Activated CD8-positive, alpha-beta memory T cell treated with anti-CD3 and anti-CD28 coated beads for 36 hours (primary cell): Measurements from ENCODE around the gene SP6. TPM values are rescaled to one million over a fixed set of nuclear protein-coding genes. Genes with fewer than 3 reads are reported as not detected.

ENCODE experiments used
- CTCF ChIA-PET: fragments of 350-600 bp; sonication (Branson Sonifier 250); formaldehyde crosslinking; loops from one replicate; lab custom pipeline; 2021; ENCODE audit warnings: antibody characterized with exemption; lab: Charles Lee
- POLR2A ChIA-PET: fragments of 350-600 bp; sonication (Branson Sonifier 250); formaldehyde crosslinking; loops from one replicate; lab custom pipeline; 2021; ENCODE audit warnings: antibody characterized with exemption; lab: Charles Lee
- total RNA-seq, 2 experiments: library from RNA; stranded (reverse); gene quantifications; one replicate each; pipeline ENCODE4 v1.2.3, GENCODE V29; 2021

The SP6 gene
- total RNA-seq, 2 experiments from 2014 or later: 0.08 TPM; not detected in 1

- ChIA-PET POLR2A (interaction anchor here (0.8 to 1.9 kb wide), 2 partner anchors 8 to 66 kb away, joined by 4 to 8 read pairs; partner anchors contain the start of genes OSBPL7 and SP2), CTCF (interaction anchor here (0.6 kb wide), 1 partner anchor 141 kb away, joined by 3 read pairs; the partner anchor contains the start of gene CDK5RAP3)
These were observed 21.1 kb downstream of the SP6 start for GRCh38 chr17:47829870-47830269.

GRCh38 chr17:47823519-47823918 is 27.4 kb downstream of the SP6 start:
- ChIA-PET CTCF (no interaction called here), POLR2A (no interaction called here)

GRCh38 chr17:47822785-47823184 is 28.2 kb downstream of the SP6 start:
- POLR2A ChIA-PET: no interaction called here
- CTCF ChIA-PET: interaction anchor here (0.8 to 2.6 kb wide), 4 partner anchors 13 to 557 kb away, joined by 3 to 11 read pairs (median 3); partner anchors contain the start of gene CDK5RAP3

- ChIA-PET CTCF (interaction anchor here (0.7 to 2.6 kb wide), 8 partner anchors 9 to 149 kb away, joined by 3 to 11 read pairs (median 3); partner anchors contain the start of genes CDK5RAP3, LRRC46, MRPL10 and SP2), POLR2A (interaction anchor here (0.5 to 1.6 kb wide), 4 partner anchors 9 to 155 kb away, joined by 3 to 8 read pairs (median 3); partner anchors contain the start of genes LRRC46 and MRPL10)
These were observed 29.3 kb downstream of the SP6 start, which contains the start of gene OSBPL7 for GRCh38 chr17:47821424-47822391. OSBPL7 (minus strand) TSS chr17:47821794; CDS start chr17:47820278, 1,516 bp downstream.

GRCh38 chr17:47821031-47821423 is 29.9 kb downstream of the SP6 start:
- CTCF ChIA-PET: interaction anchor here (0.7 to 2.6 kb wide), 6 partner anchors 10 to 75 kb away, joined by 3 to 11 read pairs (median 4); partner anchors contain the start of genes LRRC46, MRPL10 and SP2
- POLR2A ChIA-PET: interaction anchor here (1.0 to 1.6 kb wide), 2 partner anchors 10 to 31 kb away, joined by 3 to 8 read pairs; partner anchors contain the start of genes LRRC46 and MRPL10

- POLR2A ChIA-PET: no interaction called here
- CTCF ChIA-PET: no interaction called here
These were observed 30.8 kb downstream of the SP6 start for GRCh38 chr17:47820033-47820789.

GRCh38 chr17:47819475-47819874 is 31.5 kb downstream of the SP6 start:
- CTCF ChIA-PET: interaction anchor here (0.6 kb wide), 1 partner anchor 9 kb away, joined by 3 read pairs; no protein-coding TSS in a partner anchor
- POLR2A ChIA-PET: interaction anchor here (0.6 kb wide), 1 partner anchor 164 kb away, joined by 3 read pairs; no protein-coding TSS in a partner anchor

GRCh38 chr17:47818002-47818695 is 32.8 kb downstream of the SP6 start:
- CTCF ChIA-PET: interaction anchor here (1.0 kb wide), 1 partner anchor 28 kb away, joined by 3 read pairs; no protein-coding TSS in a partner anchor

GRCh38 chr17:47816947-47817346 is 34.0 kb downstream of the SP6 start:
- ChIA-PET CTCF (interaction anchor here (0.5 to 0.8 kb wide), 2 partner anchors 33 to 48 kb away, joined by 3 to 4 read pairs; no protein-coding TSS in a partner anchor), POLR2A (no interaction called here)

More at GRCh38 chr17:47818002-47818695, 32.8 kb downstream of the SP6 start:
- POLR2A ChIA-PET: no interaction called here

- ChIA-PET CTCF (interaction anchor here (0.8 kb wide), 1 partner anchor 47 kb away, joined by 3 read pairs; no protein-coding TSS in a partner anchor), POLR2A (no interaction called here)
These were observed 34.7 kb downstream of the SP6 start for GRCh38 chr17:47816111-47816735.

GRCh38 chr17:47815106-47815918 is 35.7 kb downstream of the SP6 start:
- ChIA-PET CTCF (interaction anchor here (0.6 to 1.2 kb wide), 2 partner anchors 14 to 207 kb away, joined by 3 to 4 read pairs; no protein-coding TSS in a partner anchor), POLR2A (no interaction called here)

- CTCF ChIA-PET: no interaction called here
- POLR2A ChIA-PET: no interaction called here
These were observed 37.4 kb downstream of the SP6 start for GRCh38 chr17:47813512-47814031.

GRCh38 chr17:47813077-47813476 is 37.9 kb downstream of the SP6 start:
- POLR2A ChIA-PET: no interaction called here
- CTCF ChIA-PET: no interaction called here

- CTCF ChIA-PET: no interaction called here
- POLR2A ChIA-PET: no interaction called here
These were observed 38.6 kb downstream of the SP6 start for GRCh38 chr17:47812146-47812920.

GRCh38 chr17:47811709-47812108 is 39.3 kb downstream of the SP6 start:
- ChIA-PET CTCF (no interaction called here), POLR2A (interaction anchor here (0.6 kb wide), 1 partner anchor 162 kb away, joined by 3 read pairs; no protein-coding TSS in a partner anchor)
